ENCODE data around the gene CCDC83.
"Not testable (repeated sequence)": the region's sequence is repeated elsewhere in the genome, so short reads cannot be mapped to it uniquely, and the experiment has no call there.

CCDC83 gene

DNA sequence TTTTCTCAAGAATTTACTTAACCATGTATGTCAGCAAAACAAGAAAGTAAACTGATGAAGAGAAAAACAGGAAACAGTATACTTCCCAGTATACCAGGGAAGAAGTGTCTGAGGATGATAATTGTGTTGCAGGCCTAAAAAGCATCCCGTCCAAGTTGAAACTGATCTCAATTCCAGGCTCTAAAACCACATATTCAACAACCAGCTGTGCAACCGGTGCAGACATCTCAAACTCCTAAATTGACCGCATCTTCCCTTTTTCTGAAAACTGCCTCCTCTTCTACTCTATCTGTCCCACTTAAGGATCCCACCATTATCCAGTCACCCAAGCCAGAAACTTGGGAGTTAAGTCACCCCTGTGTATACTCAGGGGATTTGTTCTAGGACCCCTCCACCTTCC lies 47.2 kb downstream of the CCDC83 start:
- H3K4me3 Mint-ChIP-seq: no peak overlapping the region
- no peaks in the 10 kb centered on the region for H3K4me1 Mint-ChIP-seq
- no peak overlapping the region for H3K27ac Mint-ChIP-seq (ENCODE audit: low read depth)
- ATAC-seq (replicated peaks; ENCODE audit: extremely low read depth, poor library complexity, severe bottlenecking) (no peak), DNase-seq (ENCODE audit: low spot score in 2 of 2) (no peak)
- H3K27me3 Mint-ChIP-seq: no peaks in the 10 kb centered on the region
- H3K9me3 Mint-ChIP-seq: no peaks in the 10 kb centered on the region
- no peaks in the 10 kb centered on the region for H3K36me3 Mint-ChIP-seq (ENCODE audit: insufficient read depth)

DNA sequence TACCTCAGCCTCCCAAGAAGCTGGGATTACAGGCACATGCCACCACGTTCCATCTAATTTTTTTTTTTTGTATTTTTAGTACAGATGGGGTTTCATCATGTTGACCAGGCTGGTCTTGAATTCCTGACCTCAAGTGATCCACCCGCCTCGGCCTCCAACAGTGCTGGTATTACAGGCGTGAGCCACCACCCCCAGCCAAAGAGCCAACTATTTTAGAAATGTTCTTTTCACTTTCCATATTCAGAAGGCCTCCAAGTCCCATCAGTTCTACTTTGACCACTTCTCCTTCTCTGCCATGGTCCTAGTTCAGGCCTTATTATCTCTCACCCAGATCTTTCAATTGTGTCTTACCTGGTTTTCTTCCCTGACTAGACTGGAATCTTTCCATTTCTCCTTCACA lies 48.2 kb downstream of the CCDC83 start:
- H3K36me3 Mint-ChIP-seq (ENCODE audit: insufficient read depth): no peaks in the 10 kb centered on the region
- H3K27ac Mint-ChIP-seq (ENCODE audit: low read depth): no peak overlapping the region
- H3K27me3 Mint-ChIP-seq: no peaks in the 10 kb centered on the region
- H3K9me3 Mint-ChIP-seq: no peaks in the 10 kb centered on the region
- ATAC-seq (replicated peaks; ENCODE audit: extremely low read depth, poor library complexity, severe bottlenecking) (no peak), DNase-seq (ENCODE audit: low spot score in 2 of 2) (no peak)
- H3K4me3 Mint-ChIP-seq: no peak overlapping the region
- H3K4me1 Mint-ChIP-seq: no peaks in the 10 kb centered on the region

DNA sequence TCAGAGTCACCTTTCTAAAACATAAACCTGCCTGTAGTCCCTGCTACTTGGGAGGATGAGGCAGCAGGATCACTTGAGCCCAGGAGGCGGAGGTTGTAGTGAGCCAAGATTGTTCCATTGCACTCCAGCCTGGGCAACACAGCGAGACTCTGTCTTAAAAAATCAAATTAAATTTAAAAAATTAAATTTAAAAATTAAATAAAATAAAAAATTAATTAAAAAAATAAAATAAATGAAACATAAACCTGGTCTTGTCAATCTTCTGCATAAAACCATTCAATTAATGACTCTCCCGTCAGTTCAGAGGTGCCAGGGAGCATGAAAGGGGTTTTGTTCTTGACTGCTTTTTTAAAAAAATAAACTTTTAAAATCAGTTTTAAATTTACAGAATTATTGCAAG lies 48.6 kb downstream of the CCDC83 start:
- H3K36me3 Mint-ChIP-seq (ENCODE audit: insufficient read depth): no peaks in the 10 kb centered on the region
- ATAC-seq (replicated peaks; ENCODE audit: extremely low read depth, poor library complexity, severe bottlenecking): no peak
- no peak for DNase-seq (ENCODE audit: low spot score in 2 of 2)
- H3K27ac Mint-ChIP-seq (ENCODE audit: low read depth): no peak overlapping the region
- H3K4me1 Mint-ChIP-seq: no peaks in the 10 kb centered on the region
- H3K9me3 Mint-ChIP-seq: no peaks in the 10 kb centered on the region
- H3K4me3 Mint-ChIP-seq: no peak overlapping the region
- no peaks in the 10 kb centered on the region for H3K27me3 Mint-ChIP-seq

DNA sequence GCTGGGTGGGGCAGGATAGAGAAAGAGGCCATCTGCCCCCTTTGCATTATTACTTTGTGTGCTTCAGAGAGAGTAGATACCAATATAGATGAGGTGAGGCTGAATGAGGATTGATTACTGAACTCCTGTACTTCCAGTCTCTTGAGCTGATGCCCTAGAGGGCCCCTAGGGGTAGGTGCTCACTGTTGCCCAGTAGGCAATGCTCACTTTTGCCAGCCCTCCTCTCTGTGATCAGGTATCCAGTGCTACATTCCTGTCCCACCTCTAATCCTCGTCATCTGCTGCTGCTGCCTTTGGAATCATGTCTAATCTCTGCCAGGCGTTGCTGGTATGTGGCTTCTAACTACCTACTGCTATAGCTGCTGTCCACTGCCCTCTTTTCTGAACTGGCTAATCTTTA lies 57.2 kb downstream of the CCDC83 start:
- Mint-ChIP-seq H3K27ac (ENCODE audit: low read depth) (no peak overlapping the region), H3K9me3 (no peaks in the 10 kb centered on the region), H3K4me3 (no peak overlapping the region), H3K36me3 (ENCODE audit: insufficient read depth) (no peaks in the 10 kb centered on the region), H3K27me3 (no peaks in the 10 kb centered on the region), H3K4me1 (no peaks in the 10 kb centered on the region)
- ATAC-seq (replicated peaks; ENCODE audit: extremely low read depth, poor library complexity, severe bottlenecking): no peak
- DNase-seq (ENCODE audit: low spot score in 2 of 2): no peak

DNA sequence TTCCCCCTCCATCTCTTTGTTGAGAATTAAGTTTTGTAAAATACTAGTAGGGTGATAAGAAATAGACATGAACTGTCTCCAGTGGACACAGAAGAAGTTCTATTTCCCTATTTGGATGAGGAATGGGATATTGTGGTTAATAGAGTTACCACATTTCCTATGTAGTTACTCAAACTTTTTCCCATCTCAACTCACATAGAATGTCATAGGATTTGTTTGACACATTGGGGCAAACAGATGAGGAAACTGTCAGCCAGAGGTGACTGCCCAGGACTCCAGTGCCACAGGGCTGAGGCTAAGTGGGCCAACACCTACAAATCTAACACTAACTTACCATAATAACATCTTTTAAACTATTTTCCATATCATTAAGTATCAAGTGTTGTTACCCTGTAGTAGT lies 58.3 kb downstream of the CCDC83 start:
- H3K27me3 Mint-ChIP-seq: no peaks in the 10 kb centered on the region
- H3K36me3 Mint-ChIP-seq (ENCODE audit: insufficient read depth): no peaks in the 10 kb centered on the region
- H3K27ac Mint-ChIP-seq (ENCODE audit: low read depth): no peak overlapping the region
- H3K9me3 Mint-ChIP-seq: no peaks in the 10 kb centered on the region
- no peaks in the 10 kb centered on the region for H3K4me1 Mint-ChIP-seq
- DNase-seq (ENCODE audit: low spot score in 2 of 2): no peak
- no peak overlapping the region for H3K4me3 Mint-ChIP-seq
- no peak for ATAC-seq (replicated peaks; ENCODE audit: extremely low read depth, poor library complexity, severe bottlenecking)

DNA sequence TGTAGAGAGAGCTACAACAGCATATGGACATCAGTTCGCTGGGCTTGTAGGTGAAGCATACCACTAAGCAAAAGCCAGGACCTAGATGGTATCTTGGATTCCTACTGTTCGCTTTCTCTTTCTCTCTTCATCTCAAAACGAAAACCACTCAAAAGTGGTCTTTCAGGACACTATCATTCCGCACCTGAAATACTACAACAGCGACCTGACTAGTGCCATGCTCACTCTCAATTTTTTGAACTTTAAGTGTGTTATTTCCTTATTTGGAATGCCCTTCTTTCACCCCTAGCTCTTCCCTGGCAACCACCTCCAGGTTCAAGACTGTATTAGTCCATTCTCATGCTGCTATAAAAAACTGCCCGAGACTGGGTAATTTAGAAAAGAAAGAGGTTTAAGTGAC lies 59.2 kb downstream of the CCDC83 start:
- no peak for DNase-seq (ENCODE audit: low spot score in 2 of 2)
- Mint-ChIP-seq H3K27me3 (no peaks in the 10 kb centered on the region), H3K4me3 (no peak overlapping the region)

DNA sequence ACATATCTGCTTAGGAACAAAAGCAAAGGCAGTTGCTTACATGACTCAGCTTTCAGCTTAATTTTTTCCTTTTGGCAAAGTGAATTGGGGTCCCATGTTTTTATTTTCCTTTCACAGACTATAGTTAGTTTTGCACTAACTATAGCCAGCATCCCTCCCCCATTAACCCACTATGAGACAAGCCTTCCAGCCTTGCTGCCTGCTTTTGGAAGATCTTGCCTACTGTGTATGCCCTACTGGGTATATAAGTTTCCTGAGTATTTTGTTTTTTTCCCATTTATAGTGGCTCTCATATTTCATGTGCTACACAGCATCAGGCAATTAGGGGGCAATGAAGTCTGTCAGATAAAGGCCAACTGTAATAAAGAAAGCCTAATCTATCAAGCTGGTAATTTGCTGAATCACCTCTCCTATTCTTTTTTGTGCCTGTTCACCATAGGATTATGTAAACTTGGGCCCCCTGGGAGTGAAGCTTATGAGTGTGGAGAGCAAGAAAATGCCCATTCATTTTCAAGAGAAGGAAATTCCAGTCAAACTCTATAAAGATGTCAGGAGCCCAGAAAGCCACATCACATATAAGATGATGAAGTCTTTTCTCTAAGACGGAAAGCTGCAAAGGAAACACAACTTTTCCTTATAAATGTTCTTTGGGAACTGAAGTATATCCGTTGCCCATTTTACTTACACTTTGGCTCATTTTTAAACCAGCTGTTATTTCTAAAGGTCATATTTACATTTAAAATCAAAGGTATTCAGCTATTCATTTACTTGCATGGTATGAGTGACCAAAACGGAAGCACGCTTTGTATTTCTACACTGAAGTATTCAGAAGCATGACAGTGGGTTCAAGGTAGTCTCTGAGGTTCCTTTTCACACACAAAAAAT lies 64.0 kb downstream of the CCDC83 start:
- no peak for ATAC-seq (replicated peaks; ENCODE audit: extremely low read depth, poor library complexity, severe bottlenecking)
- Mint-ChIP-seq H3K27me3 (peaks cover 12% of the 10 kb centered on the region), H3K9me3 (no peaks in the 10 kb centered on the region), H3K4me3 (no peak overlapping the region), H3K27ac (ENCODE audit: low read depth) (no peak overlapping the region), H3K36me3 (ENCODE audit: insufficient read depth) (no peaks in the 10 kb centered on the region), H3K4me1 (no peaks in the 10 kb centered on the region)
- DNase-seq (ENCODE audit: low spot score in 2 of 2): no peak

More for the DNA sequence above, 59.2 kb downstream of the CCDC83 start:
- Mint-ChIP-seq H3K27ac (ENCODE audit: low read depth) (no peak overlapping the region), H3K9me3 (no peaks in the 10 kb centered on the region), H3K4me1 (no peaks in the 10 kb centered on the region), H3K36me3 (ENCODE audit: insufficient read depth) (no peaks in the 10 kb centered on the region)
- ATAC-seq (replicated peaks; ENCODE audit: extremely low read depth, poor library complexity, severe bottlenecking): no peak

DNA sequence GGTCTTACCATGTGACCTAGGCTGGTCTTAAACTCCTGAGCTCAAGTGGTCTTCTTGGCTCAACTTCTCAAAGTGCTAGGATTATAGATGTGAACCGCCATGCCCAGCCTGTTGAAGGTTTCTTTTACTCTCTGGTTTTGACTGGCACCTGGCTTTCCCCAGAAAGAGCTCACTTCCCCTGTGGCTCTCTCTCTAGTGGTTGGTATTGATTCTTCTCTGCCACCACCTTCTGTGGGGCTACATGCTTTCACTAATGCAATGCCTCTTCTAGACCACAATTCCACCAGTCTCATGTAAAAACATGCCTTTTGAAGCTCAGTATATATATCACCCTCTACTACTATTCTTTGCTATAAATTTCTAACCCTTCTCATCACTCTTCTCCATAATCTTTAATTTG lies 67.2 kb downstream of the CCDC83 start:
- Mint-ChIP-seq H3K27me3 (peaks cover 32% of the 10 kb centered on the region), H3K4me1 (no peaks in the 10 kb centered on the region), H3K9me3 (no peaks in the 10 kb centered on the region), H3K36me3 (ENCODE audit: insufficient read depth) (peaks cover 2% of the 10 kb centered on the region), H3K4me3 (no peak overlapping the region), H3K27ac (ENCODE audit: low read depth) (no peak overlapping the region)
- ATAC-seq (replicated peaks; ENCODE audit: extremely low read depth, poor library complexity, severe bottlenecking) (no peak), DNase-seq (ENCODE audit: low spot score in 2 of 2) (no peak)

DNA sequence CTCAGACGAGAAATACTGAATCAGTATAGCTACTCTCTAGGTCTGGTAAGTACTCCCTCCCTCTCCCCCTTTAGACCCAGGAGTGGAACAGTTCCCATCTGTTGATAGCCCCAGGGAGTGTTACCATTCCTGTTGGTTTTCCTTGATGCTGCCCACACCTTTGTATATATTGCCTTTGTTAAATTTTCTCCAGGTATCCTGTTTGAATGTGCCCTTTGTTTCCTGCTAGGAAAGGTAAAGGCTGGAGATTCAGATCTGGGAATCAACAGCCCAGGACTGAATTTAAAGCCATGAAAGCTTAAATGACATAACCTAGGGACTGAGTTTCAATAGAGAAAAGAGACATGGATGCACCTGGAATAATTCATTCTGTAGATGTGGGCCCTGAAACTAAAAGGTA lies 68.3 kb downstream of the CCDC83 start:
- ATAC-seq (replicated peaks; ENCODE audit: extremely low read depth, poor library complexity, severe bottlenecking) (no peak), DNase-seq (ENCODE audit: low spot score in 2 of 2) (no peak)
- H3K4me1 Mint-ChIP-seq: no peaks in the 10 kb centered on the region
- no peak overlapping the region for H3K27ac Mint-ChIP-seq (ENCODE audit: low read depth)
- no peak overlapping the region for H3K4me3 Mint-ChIP-seq
- no peaks in the 10 kb centered on the region for H3K9me3 Mint-ChIP-seq
- H3K36me3 Mint-ChIP-seq (ENCODE audit: insufficient read depth): peaks cover 2% of the 10 kb centered on the region
- H3K27me3 Mint-ChIP-seq: peaks cover 43% of the 10 kb centered on the region

DNA sequence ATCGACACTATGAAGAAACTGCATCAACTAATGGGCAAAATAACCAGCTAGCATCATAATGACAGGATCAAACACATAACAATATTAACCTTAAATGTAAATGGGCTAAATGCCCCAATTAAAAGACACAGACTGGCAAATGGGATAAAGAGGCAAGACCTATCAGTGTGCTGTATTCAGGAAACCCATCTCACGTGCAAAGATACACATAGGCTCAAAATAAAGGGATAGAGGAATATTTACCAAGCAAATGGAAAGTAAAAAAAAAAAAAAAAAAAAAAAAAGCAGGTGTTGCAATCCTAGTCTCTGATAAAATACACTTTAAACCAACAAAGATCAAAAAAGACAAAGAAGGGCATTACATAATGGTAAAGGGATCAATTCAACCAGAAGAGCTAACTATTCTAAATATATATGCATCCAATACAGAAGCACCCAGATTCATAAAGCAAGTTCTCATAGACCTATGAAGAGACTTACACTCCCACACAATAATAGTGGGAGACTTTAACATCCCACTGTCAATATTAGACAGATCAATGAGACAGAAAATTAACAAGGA lies 71.6 kb downstream of the CCDC83 start:
- H3K4me1 Mint-ChIP-seq; DNase-seq (ENCODE audit: low spot score in 2 of 2); H3K36me3 Mint-ChIP-seq (ENCODE audit: insufficient read depth); ATAC-seq (replicated peaks; ENCODE audit: extremely low read depth, poor library complexity, severe bottlenecking); H3K27ac Mint-ChIP-seq (ENCODE audit: low read depth); H3K9me3 Mint-ChIP-seq; H3K4me3 Mint-ChIP-seq: not testable (repeated sequence)
- peaks cover 58% of the 10 kb centered on the region for H3K27me3 Mint-ChIP-seq

DNA sequence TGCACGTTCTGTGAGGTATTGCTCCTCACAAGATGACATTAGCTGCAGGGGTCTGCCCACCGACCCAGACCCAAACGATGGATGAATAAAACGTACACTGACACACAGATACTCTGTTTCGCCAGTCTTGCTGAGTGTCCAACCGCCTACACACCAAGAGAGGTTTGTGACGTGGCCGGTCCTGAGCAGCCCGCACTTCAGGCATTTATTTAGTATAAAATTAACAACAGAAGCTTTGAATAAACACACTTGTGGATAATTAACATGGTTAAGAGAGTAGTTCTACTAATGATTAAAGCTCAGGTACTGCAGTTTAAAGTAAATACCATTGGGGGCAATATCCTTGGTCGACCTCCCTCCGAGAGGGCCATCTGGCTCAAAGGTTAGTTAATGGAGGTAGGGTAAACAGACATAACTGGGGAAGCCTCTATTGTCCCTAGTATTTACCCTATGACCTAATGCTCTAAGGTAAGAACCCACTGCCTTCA lies 75.7 kb downstream of the CCDC83 start:
- ATAC-seq (replicated peaks; ENCODE audit: extremely low read depth, poor library complexity, severe bottlenecking): no peak

DNA sequence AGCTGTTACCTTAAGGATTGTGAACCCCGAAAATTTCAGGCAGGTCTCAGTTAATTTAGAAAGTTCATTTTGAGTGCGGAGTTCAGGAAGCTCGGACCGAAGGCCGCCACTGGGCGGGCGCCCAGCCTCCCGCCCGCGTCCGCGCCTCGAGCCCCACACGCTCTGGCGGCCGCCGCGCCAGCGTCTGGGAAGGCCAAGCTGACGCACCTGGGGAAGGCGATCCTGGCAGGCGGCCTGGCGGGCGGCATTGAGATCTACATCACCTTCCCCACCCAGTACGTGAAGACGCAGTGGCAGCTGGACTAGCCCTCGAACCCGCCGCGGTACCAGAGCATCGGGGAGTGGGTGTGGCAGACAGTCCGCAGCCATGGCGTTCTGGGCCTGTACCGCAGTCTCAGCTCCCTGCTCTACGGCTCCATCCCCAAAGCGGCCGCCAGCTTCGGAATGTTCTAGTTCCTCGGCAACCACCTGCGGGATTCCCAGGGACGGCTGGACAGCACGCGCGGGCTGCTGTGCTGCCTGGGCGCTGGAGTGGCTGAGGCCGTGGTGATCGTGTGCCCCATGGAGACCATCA lies 79.5 kb downstream of the CCDC83 start:
- DNase-seq (ENCODE audit: low spot score in 2 of 2) (no peak), ATAC-seq (replicated peaks; ENCODE audit: extremely low read depth, poor library complexity, severe bottlenecking) (no peak)
- H3K27ac Mint-ChIP-seq (ENCODE audit: low read depth): no peak overlapping the region
- H3K4me1 Mint-ChIP-seq: no peaks in the 10 kb centered on the region
- H3K9me3 Mint-ChIP-seq: no peaks in the 10 kb centered on the region
- peaks cover 9% of the 10 kb centered on the region for H3K27me3 Mint-ChIP-seq
- no peaks in the 10 kb centered on the region for H3K36me3 Mint-ChIP-seq (ENCODE audit: insufficient read depth)
- H3K4me3 Mint-ChIP-seq: no peak overlapping the region

More for the DNA sequence above, 75.7 kb downstream of the CCDC83 start:
- Mint-ChIP-seq H3K27ac (ENCODE audit: low read depth) (no peak overlapping the region), H3K27me3 (peaks cover 40% of the 10 kb centered on the region), H3K9me3 (no peaks in the 10 kb centered on the region), H3K36me3 (ENCODE audit: insufficient read depth) (no peaks in the 10 kb centered on the region), H3K4me3 (no peak overlapping the region), H3K4me1 (no peaks in the 10 kb centered on the region)
- no peak for DNase-seq (ENCODE audit: low spot score in 2 of 2)

DNA sequence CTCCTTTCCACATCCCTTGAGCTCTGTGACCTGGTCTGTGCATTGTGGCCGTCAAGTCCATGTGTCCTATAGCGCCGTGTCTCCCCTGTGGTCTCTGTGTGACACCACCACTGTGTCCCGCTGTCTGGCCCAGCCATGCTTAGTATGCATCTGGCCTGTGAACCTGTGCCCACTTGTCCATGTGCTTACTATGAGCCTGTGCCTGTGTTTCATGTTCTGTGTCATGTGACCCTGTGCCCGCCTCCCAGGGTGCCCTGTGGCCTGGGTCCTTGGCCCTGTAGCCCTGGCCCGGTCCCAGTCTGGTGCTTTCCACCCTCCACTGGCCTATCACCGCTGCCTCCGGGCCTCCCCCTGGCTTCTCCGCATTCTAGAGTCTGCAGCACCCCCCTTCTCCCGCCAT lies 80.6 kb downstream of the CCDC83 start:
- H3K4me1 Mint-ChIP-seq: no peaks in the 10 kb centered on the region
- no peak overlapping the region for H3K4me3 Mint-ChIP-seq
- H3K9me3 Mint-ChIP-seq: no peaks in the 10 kb centered on the region
- no peak for DNase-seq (ENCODE audit: low spot score in 2 of 2)
- H3K27ac Mint-ChIP-seq (ENCODE audit: low read depth): no peak overlapping the region
- ATAC-seq (replicated peaks; ENCODE audit: extremely low read depth, poor library complexity, severe bottlenecking): no peak
- no peaks in the 10 kb centered on the region for H3K36me3 Mint-ChIP-seq (ENCODE audit: insufficient read depth)
- peaks cover under 1% of the 10 kb centered on the region for H3K27me3 Mint-ChIP-seq
